HTERT RPE-1 (cell line): Measurements from ENCODE around the gene MRM2.

Experiments used
- in situ Hi-C: fragments of 300-500 bp; cut with MboI; formaldehyde crosslinking; loops from 4 replicates; pipeline ENCODE4 v1.14.3; 2020; ENCODE audit warnings: low sequenced_read_pairs

MRM2 gene

GRCh38 chr7:2241580-2242540 is at the start of gene MRM2, which contains the start of gene NUDT1:
TSS of gene MRM2 (minus strand) at chr7:2242205. CDS start at chr7:2242169, 36 bp downstream.
TSS of gene NUDT1 (plus strand) at chr7:2242226. CDS start at chr7:2244575, 2,349 bp downstream.
- in situ Hi-C loops, result no loop called here

GRCh38 chr7:2290877-2291276 is 48.9 kb upstream of the MRM2 start:
- in situ Hi-C loops, result no loop called here

GRCh38 chr7:2289621-2290020 is 47.6 kb upstream of the MRM2 start:
- in situ Hi-C loops, result no loop called here

- in situ Hi-C loops, result no loop called here
Measured at GRCh38 chr7:2289111-2289586, 47.1 kb upstream of the MRM2 start.

GRCh38 chr7:2288503-2288902 is 46.5 kb upstream of the MRM2 start:
- in situ Hi-C loops, result no loop called here

GRCh38 chr7:2287745-2288144 is 45.7 kb upstream of the MRM2 start:
- in situ Hi-C loops, result no loop called here

GRCh38 chr7:2283074-2283473 is 41.1 kb upstream of the MRM2 start:
- in situ Hi-C loops, result no loop called here

- in situ Hi-C loops, result no loop called here
Measured at GRCh38 chr7:2282185-2282751, 40.3 kb upstream of the MRM2 start.

GRCh38 chr7:2281541-2281940 is 39.5 kb upstream of the MRM2 start:
- in situ Hi-C loops, result no loop called here

GRCh38 chr7:2280424-2280823 is 38.4 kb upstream of the MRM2 start:
- in situ Hi-C loops, result no loop called here

- in situ Hi-C loops, result no loop called here
Measured at GRCh38 chr7:2279896-2280295, 37.9 kb upstream of the MRM2 start.

GRCh38 chr7:2278026-2278425 is 36.0 kb upstream of the MRM2 start:
- in situ Hi-C loops, result no loop called here

- in situ Hi-C loops, result no loop called here
Measured at GRCh38 chr7:2276107-2276506, 34.1 kb upstream of the MRM2 start.

- in situ Hi-C loops, result no loop called here
Measured at GRCh38 chr7:2275101-2275500, 33.1 kb upstream of the MRM2 start.

GRCh38 chr7:2274666-2275065 is 32.7 kb upstream of the MRM2 start:
- in situ Hi-C loops, result no loop called here

GRCh38 chr7:2273866-2274265 is 31.9 kb upstream of the MRM2 start:
- in situ Hi-C loops, result no loop called here

- in situ Hi-C loops, result no loop called here
Measured at GRCh38 chr7:2272031-2272430, 30.0 kb upstream of the MRM2 start.

GRCh38 chr7:2271273-2272026 is 29.4 kb upstream of the MRM2 start:
- in situ Hi-C loops, result no loop called here

- in situ Hi-C loops, result no loop called here
Measured at GRCh38 chr7:2270495-2270894, 28.5 kb upstream of the MRM2 start.

- in situ Hi-C loops, result no loop called here
Measured at GRCh38 chr7:2269991-2270460, 28.0 kb upstream of the MRM2 start.
